H54 (cell line): Measurements from ENCODE around the gene CELF4.

Experiments
- DNase-seq: peaks from one replicate; pipeline ENCODE4 v3.0.0; 2011; ENCODE audit warnings: low spot score, mixed read lengths; ENCODE audit not compliant: insufficient read length
- FAIRE-seq: peaks from 3 replicates; lab custom pipeline; 2011; peaks lifted over from hg19 to GRCh38; lab: Jason Lieb, UNC
- POLR2A ChIP-seq: IDR thresholded peaks from 2 replicates; pipeline ENCODE4 v1.6.1; 2011; ENCODE audit warnings: low read depth, mild to moderate bottlenecking, low read length

Gene CELF4

DNA sequence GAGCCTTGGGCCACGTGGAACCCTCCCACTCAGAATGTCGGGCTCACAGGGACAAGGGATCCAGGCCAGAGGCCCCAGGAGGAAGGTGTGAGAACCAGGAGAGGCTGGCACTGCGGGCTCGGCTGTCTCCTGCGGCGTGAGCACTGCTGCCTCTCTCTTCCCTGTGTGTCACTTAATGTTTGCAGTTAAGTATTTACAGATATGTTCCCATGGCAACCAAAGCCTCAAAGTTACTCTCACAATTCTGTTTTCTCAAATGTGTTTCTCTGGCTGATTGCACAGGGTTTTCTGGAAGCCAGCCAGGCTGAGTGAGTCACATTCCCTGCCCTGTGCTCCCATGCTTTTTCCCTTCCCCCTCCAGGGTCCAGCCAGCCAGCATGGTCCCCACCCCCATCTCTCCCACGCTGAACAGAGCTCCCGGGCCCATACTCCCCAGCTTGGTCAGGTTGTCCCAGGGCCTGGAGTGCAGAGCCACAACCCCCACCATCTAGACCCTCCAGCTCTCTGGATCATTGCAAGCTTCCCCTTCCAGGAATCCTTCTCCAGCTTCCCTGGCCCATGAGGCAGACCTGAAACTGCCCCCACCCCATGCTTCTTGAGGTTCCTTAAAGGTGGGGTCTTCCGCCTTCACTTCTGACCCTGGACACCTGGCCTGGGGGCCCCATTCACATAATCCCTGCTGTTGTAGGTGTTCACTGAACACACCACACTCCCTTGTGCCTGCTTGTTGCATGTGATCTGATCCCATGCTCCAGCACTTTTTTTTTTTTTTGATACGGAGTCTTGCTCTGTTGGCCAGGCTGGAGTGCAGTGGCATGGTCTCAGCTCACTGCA, 265.9 kb downstream of the CELF4 start:
- TF ChIP-seq POLR2A: no peak
- DNase-seq: peak; percentile 47
- FAIRE-seq: peak; percentile 38

DNA sequence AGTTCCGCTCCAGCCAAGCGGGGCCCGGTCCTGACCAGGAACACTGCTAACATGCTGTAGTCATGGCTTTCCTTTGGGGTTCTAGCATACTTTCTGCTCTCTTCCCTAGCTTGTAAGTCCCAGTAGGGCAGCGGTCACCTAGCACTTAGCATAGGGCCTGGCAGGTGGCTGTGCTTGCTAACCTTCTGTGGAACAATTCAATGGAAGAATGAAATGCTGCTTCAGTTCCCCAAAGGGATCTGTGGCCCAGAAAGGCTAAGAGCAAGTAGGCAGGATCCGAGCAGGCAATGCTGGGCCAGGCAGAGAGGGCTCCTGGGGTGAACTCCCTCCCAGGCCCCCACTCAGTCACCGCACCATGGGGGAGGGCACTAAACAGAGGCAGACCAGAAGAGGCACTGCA, 266.8 kb downstream of the CELF4 start:
- no peak for DNase-seq
- no peak for FAIRE-seq
- no peak for TF ChIP-seq POLR2A

DNA sequence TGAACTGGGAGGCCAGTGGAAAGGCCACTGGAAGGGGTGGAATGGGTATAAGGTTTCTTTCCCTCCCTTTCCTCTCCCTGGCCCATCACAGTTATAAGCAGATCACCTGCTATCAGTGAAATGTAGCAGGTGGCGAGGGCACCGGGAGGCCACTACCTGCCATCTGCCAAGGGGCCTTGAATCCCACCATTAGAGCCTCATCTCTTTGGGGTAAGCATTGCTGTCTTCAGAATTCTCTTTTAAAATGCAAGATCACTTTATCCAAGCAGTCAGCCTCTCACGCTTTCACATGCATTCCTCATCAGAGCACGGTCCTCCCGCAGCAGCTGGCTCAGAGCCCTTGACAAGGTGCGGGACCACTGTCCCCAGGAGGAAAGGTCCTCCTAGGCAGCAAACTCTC, 268.5 kb downstream of the CELF4 start:
- TF ChIP-seq POLR2A: no peak
- FAIRE-seq (no peak), DNase-seq (no peak)

DNA sequence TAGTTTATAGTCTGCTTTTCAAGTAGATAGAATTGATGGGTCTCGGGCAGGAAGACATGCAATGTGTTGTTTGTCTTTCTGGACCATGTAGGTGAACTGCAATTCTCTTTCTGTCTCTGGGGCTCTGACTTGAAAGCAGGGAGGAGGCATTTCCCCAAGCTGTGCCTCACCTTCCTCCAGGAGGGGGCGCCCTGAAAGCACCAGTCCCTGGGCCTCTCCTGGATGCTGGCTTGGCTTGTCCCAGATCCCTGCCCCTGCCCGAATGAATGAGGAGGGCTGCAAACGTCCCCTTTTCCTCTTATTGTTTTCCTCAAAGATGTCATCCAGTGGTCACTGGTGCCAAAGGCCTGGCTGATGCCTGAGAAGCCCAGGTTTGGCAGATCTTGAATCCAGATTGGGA, 270.6 kb downstream of the CELF4 start:
- FAIRE-seq (no peak), DNase-seq (peak; percentile 21)
- no peak for TF ChIP-seq POLR2A

DNA sequence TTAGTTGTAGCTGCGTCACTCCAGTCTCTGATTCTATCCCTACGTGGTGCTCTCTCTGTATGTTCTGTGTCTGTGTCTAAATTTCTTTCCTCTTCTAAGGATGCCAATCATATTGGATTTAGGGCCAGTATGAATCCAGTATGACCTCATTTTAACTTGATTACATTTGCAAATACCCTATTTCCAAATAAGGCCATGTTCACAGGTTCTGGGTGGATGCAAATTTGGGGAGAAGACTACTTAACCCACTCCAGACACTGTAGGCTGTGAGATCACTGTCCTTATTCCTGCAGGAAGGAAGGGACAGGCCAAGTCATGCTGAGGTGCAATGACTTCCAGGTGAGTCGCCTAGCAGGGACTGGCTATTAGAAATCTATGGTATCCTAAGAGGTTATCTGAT, 272.2 kb downstream of the CELF4 start:
- no peak for TF ChIP-seq POLR2A
- FAIRE-seq (no peak), DNase-seq (no peak)

DNA sequence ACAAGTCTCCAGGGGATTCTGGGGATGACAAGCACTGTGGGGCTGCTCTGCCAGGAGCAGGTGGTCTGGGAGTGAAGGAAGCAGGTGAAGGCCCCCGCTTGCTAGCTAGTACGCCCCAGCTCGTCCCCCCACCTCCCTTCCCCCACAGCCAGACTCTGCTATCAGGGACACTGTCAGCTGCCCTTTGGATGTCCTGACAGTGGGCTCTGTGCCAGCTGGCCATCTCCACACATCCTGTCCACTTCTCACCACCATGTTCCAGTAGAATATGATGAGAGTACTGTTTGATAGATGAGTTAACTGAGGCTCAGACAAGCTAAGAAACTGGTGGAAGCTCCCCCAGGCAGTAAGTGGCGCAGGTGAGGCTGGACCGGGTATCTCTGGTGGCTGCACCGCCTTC, 276.2 kb downstream of the CELF4 start:
- DNase-seq: no peak
- no peak for FAIRE-seq
- TF ChIP-seq POLR2A: no peak

DNA sequence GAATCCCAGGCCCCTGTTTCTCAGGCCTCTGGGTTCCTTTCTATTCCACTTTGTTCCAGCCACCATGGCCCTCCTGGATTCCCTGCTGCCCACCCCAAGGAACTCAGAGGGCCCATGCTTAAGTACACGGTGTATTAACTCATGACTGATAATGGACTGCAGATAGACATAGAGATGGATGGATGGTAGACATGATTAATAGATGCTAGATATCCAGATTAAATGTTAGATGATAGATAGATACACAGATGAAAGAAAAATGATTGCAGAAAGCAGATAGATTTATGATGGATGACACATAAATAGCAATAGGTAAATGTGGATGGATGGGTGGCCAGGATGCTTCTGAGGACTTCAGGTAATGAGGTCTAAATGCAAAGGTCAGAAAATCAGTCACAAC, 278.0 kb downstream of the CELF4 start:
- FAIRE-seq: no peak
- no peak for TF ChIP-seq POLR2A

DNA sequence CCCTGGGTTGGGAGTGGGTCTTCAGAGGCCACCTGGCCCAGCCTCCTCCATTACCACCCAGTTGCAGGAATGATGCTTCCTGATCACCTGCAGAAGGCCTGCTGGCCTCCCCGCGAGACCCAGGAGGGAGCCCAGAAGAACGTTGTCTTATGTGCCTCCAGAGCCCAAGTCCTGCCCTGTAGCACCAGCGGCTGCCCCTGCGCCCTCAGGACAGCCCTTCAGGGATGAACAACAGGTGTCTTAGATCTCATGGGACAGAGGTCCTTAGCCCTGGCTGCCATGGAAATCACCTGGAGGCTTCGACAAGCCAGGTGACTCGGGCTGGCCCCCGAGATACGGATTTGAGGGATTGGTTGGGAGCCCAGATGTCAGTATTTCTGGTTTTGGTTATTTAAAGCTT, 278.8 kb downstream of the CELF4 start:
- FAIRE-seq (no peak), DNase-seq (no peak)
- TF ChIP-seq POLR2A: no peak

More for the DNA sequence above, 278.0 kb downstream of the CELF4 start:
- DNase-seq: no peak

DNA sequence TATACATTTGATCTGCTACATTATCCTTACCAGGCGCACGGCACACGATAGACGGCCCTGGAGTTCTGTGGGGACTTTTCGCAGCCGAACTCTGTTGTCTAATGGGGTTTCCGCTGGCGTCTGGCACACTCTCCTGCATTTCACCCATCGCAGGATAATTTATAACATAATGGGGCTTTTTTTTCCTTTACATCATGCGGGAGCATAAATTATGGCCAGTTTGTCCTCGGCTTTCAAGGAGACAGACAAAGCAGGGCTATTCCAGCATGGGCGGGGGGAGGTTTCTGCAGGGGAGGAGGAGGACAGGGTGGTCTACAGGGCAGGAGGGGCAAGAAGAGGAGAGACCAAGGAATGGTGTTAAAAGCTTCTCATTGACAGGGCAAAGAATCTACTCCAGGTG, 279.8 kb downstream of the CELF4 start:
- no peak for FAIRE-seq
- no peak for TF ChIP-seq POLR2A

DNA sequence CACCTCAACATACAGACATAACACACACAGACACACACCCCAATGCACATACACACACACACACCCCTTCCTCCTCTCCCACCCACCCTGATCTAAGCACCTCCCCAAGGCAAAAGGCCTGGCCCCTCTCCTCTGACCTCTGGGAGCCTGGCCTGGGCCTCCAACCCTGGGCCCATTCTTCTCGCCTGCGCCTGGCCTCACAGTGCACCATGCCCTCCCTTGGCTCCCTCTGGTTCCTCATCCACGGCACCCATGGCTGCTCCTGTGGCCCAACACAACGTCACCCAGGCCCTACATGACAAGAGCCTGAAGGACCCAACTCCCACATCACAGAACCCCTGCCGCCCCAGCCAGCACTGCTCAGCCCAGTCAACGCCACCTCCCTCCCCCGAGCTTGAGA, 281.3 kb downstream of the CELF4 start:
- TF ChIP-seq POLR2A: no peak
- DNase-seq: no peak
- no peak for FAIRE-seq

More for the DNA sequence above, 279.8 kb downstream of the CELF4 start:
- no peak for DNase-seq

DNA sequence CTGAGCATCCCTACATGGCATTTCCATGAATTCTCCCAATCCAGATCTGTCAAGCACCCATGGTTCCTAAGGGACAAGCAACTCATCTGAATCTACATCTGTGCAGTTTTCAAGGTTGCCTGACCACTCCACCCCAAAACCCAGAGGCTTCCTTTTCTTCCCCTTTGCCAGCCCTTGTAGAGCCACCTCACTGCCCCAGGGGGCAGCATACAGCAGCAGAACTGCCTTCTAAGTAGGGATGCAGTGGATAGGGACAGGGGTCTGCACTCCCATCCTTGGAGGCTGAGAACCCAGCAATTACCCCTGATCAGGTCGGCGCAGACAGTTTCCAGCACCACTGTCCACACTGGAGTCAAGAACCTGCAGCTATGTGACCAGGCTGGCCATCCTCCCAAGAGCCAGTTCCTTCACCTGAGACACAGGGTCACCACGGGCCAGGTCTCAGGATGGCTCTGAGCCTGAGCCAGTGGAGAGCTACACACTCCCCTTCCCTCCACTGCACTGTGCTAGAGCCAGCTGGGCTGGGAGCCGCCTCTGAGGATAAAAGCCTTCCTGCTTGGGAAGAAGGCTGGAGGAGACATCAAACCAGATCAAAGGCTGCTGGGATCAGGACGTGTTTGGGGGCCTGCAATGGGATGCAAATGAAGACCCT, 283.1 kb downstream of the CELF4 start:
- TF ChIP-seq POLR2A: no peak
- DNase-seq (no peak), FAIRE-seq (no peak)

DNA sequence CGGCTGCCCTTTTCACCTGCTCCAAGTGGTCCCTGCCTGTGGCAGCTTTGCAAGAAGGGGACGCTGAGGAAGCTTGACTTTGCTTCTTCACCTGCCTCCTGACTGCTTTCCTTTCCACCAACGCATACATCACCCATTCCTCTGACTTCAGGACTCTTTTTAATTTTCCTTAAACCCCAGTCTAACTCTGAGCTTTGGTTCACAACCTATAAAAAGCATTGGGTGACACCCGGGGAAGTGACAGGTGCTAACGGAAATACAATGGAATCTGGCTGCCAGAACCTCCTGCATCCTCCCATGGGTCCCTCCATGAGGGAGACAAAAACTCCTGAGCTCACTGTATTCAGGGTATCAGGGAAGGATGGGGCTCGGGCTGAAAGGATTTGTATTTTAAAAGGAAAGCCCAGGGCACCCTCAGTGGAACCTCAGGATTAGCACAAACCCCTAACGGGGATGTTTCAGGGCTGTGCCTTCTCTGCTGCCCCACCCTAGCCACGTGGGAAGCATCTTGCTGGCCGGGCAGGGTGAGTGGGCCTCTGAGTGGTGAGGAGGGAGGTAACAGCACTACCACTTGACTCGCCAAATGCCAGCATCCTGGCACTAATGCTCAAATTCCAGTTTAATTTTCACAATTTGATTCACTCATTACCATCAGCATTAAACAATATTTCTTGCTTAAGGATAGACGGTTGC, 284.8 kb downstream of the CELF4 start:
- TF ChIP-seq POLR2A: no peak
- FAIRE-seq: no peak
- no peak for DNase-seq

DNA sequence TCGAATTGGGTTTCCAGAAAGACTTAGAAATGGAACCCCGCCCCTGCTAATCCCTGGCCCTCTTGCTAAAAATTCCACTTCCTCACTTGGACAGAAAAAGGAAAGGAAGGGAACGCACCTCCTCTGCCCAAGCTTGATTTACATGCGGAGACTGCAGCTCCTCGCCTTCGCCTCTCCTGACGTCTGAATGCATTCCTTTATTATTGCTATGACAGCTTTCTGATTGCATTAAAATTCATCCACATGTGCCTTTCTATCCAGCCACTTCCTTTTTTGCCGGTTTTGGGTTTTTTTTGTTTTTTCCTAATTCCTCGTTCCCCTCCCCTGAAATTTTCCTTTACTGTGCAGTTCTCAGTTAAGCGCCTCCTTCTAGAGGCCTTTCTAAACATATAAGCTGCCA, 287.8 kb downstream of the CELF4 start:
- FAIRE-seq (no peak), DNase-seq (no peak)
- TF ChIP-seq POLR2A: no peak
